T-cell (primary cell): ENCODE data around the gene NPRL2. TPM values are rescaled to one million over a fixed set of nuclear protein-coding genes. Genes with fewer than 3 reads are reported as not detected.

Experiments
- ATAC-seq, 4 experiments: fragments of 200-7000 bp in 3 of 4; fragments of 150-1000 bp in 1 of 4; cut with Tn5 transposase; replicated peaks in 1 of 4; 1 replicate in 3 of 4; 2 replicates in 1 of 4; pipeline ENCODE4 v1.10.0; 2021; ENCODE audit warnings: moderate library complexity in 3 of 4, mild to moderate bottlenecking in 2 of 4, moderate number of reproducible peaks in 1 of 4
- CTCF ChIA-PET, 2 donors: fragments of 300-600 bp; sonication (Branson Sonifier 250); formaldehyde crosslinking; loops; one replicate each; lab custom pipeline; 2022; ENCODE audit warnings: antibody characterized with exemption in 2 of 2; lab: Charles Lee
- POLR2A ChIA-PET, 2 donors: fragments of 300-600 bp; sonication (Branson Sonifier 250); formaldehyde crosslinking; loops; one replicate each; lab custom pipeline; 2022; ENCODE audit warnings: antibody characterized with exemption in 2 of 2; lab: Charles Lee
- DNase-seq, 35 experiments: peaks; one replicate each; pipeline versions ENCODE4 v3.0.0 to v3.0.0-alpha.2; 2013 to 2023
- H3K27ac ChIP-seq: one replicate; pipeline ENCODE4 v1.5.1; 2013; ENCODE audit warnings: low read length
- H3K27me3 ChIP-seq, 2 experiments: replicated peaks in 1 of 2; 1 replicate in 1 of 2; 2 replicates in 1 of 2; pipeline versions ENCODE4 v1.6.1 to v1.7.0; 2013; ENCODE audit warnings: low read length in 1 of 2, mixed read lengths in 1 of 2; ENCODE audit not compliant: control insufficient read depth in 2 of 2, insufficient read depth in 2 of 2; ENCODE audit errors: extremely low read depth in 1 of 2
- H3K36me3 ChIP-seq, 2 donors: 1 replicate in 1 of 2; 2 replicates in 1 of 2; pipeline versions ENCODE4 v1.6.1 to v1.7.0; 2013; ENCODE audit warnings: low read length in 1 of 2; ENCODE audit not compliant: control insufficient read depth in 2 of 2, insufficient read depth in 1 of 2; ENCODE audit errors: extremely low read depth in 1 of 2
- H3K4me1 ChIP-seq, 2 experiments: 1 replicate in 1 of 2; 2 replicates in 1 of 2; pipeline versions ENCODE4 v1.6.1 to v1.7.0; 2013; ENCODE audit warnings: low read length in 2 of 2, mixed read lengths in 1 of 2; ENCODE audit not compliant: insufficient read depth in 2 of 2, control insufficient read depth in 1 of 2; ENCODE audit errors: extremely low read depth in 1 of 2
- H3K4me3 ChIP-seq, 2 donors: 1 replicate in 1 of 2; 2 replicates in 1 of 2; pipeline versions ENCODE4 v1.5.1 to v1.7.0; 2013; ENCODE audit warnings: mild to moderate bottlenecking in 2 of 2, low read length in 1 of 2, moderate library complexity in 1 of 2; ENCODE audit not compliant: control insufficient read depth in 1 of 2; ENCODE audit errors: extremely low read depth in 1 of 2
- H3K9me3 ChIP-seq: 2 replicates; pipeline ENCODE4 v1.7.0; 2013
- H3K27ac Mint-ChIP-seq, 2 donors: one replicate each; pipeline ENCODE4 v1.8.0; 2020 to 2021; ENCODE audit warnings: mild to moderate bottlenecking in 2 of 2, mixed read lengths in 2 of 2
- H3K27me3 Mint-ChIP-seq, 2 donors: one replicate each; pipeline ENCODE4 v1.8.0; 2021 to 2022; ENCODE audit warnings: mixed read lengths in 2 of 2
- H3K36me3 Mint-ChIP-seq: one replicate; pipeline ENCODE4 v1.8.0; 2021; ENCODE audit warnings: mixed read lengths
- H3K4me1 Mint-ChIP-seq, 3 donors: one replicate each; pipeline ENCODE4 v1.8.0; 2020 to 2022; ENCODE audit warnings: mixed read lengths in 3 of 3, mild to moderate bottlenecking in 1 of 3
- H3K4me3 Mint-ChIP-seq, 3 donors: one replicate each; pipeline ENCODE4 v1.8.0; 2020 to 2022; ENCODE audit warnings: mild to moderate bottlenecking in 3 of 3, mixed read lengths in 3 of 3, moderate library complexity in 3 of 3
- H3K9me3 Mint-ChIP-seq, 3 donors: one replicate each; pipeline ENCODE4 v1.8.0; 2020 to 2022; ENCODE audit warnings: mixed read lengths in 3 of 3
- WGBS: methylation state at CpG from one replicate; pipeline ENCODE4 v1.1.5; 2013; ENCODE audit warnings: missing lambda C conversion rate; ENCODE audit not compliant: insufficient coverage; 5-methylcytosine and 5-hydroxymethylcytosine counted together
- total RNA-seq, 35 experiments: library from RNA in 6 of 35; stranded (reverse) in 6 of 35; fragments of 120-200 nt in 1 of 35; gene quantifications; one replicate each; pipeline versions ENCODE4 v1.2.1 to v1.2.4 and lab custom pipeline; 2013 to 2026

Gene NPRL2
- total RNA-seq, 5 donors from 2014 or later (not counting 1 experiment from before 2014, with no cell fraction given) = 26.6 to 52.2 (median 48.1) TPM

GRCh38 chr3:50324351-50325112, 26.0 kb downstream of the NPRL2 start:
- Histone ChIP-seq H3K4me3 (no peak overlapping the region), H3K27ac (no peak overlapping the region), H3K9me3 (no peaks in the 10 kb centered on the region), H3K36me3 (peaks cover 2 to 9% of the 10 kb centered on the region in 2 donors), H3K4me1 (peaks cover 12 to 59% of the 10 kb centered on the region in 2 experiments), H3K27me3 (no peaks in the 10 kb centered on the region)
- H3K4me1 Mint-ChIP-seq = peaks cover 26 to 48% (median 34%) of the 10 kb centered on the region in 3 donors
- ATAC-seq = peak in 2 of 4 experiments; percentile 13 to 19
- H3K27ac Mint-ChIP-seq = peak overlapping the region; percentile 23 to 82
- H3K4me3 Mint-ChIP-seq = peak overlapping the region in 1 of 3 donors; percentile 1
- no peaks in the 10 kb centered on the region for H3K27me3 Mint-ChIP-seq
- ChIA-PET CTCF (interaction anchor here (0.6 to 1.5 kb wide), 8 partner anchors 12 to 363 kb away, joined by 3 to 8 read pairs (median 3); partner anchors contain the start of genes HYAL3 (in 1 of the 2) and NAA80 (in 1 of the 2)), POLR2A (interaction anchor here in 1 of 2 donors (1.2 kb wide), 1 partner anchor 13 kb away, joined by 3 read pairs; no protein-coding TSS in a partner anchor)
- peak in 27 of 35 experiments; percentile 20 to 71 (median 50) for DNase-seq
- H3K9me3 Mint-ChIP-seq = no peaks in the 10 kb centered on the region
- 96% methylated on average over 3 of the region's 4 CpGs for WGBS
- H3K36me3 Mint-ChIP-seq = no peaks in the 10 kb centered on the region

- H3K27ac ChIP-seq = no peak overlapping the region
- POLR2A ChIA-PET = interaction anchor here in 1 of 2 donors (0.6 to 1.2 kb wide), 2 partner anchors 13 to 39 kb away, joined by 3 read pairs; no protein-coding TSS in a partner anchor
- no peaks in the 10 kb centered on the region for H3K27me3 Mint-ChIP-seq
- ATAC-seq (no peak), DNase-seq (no peak)
- no peaks in the 10 kb centered on the region for H3K27me3 ChIP-seq
- 55% methylated on average over 4 of the region's 5 CpGs for WGBS
- peaks cover 30 to 56% (median 39%) of the 10 kb centered on the region in 3 donors for H3K4me1 Mint-ChIP-seq
- H3K27ac Mint-ChIP-seq = peak overlapping the region; percentile 23 to 48
- H3K4me3 ChIP-seq = no peak overlapping the region
- CTCF ChIA-PET = interaction anchor here (0.6 to 1.5 kb wide), 7 partner anchors 13 to 362 kb away, joined by 3 to 8 read pairs (median 3); partner anchors contain the start of genes HYAL3 (in 1 of the 2) and NAA80 (in 1 of the 2)
- no peaks in the 10 kb centered on the region for H3K9me3 Mint-ChIP-seq
- H3K4me1 ChIP-seq = peaks cover 12 to 66% of the 10 kb centered on the region in 2 experiments
- no peaks in the 10 kb centered on the region for H3K9me3 ChIP-seq
- peaks cover 0 to 6% of the 10 kb centered on the region in 2 donors for H3K36me3 ChIP-seq
- H3K4me3 Mint-ChIP-seq = peak overlapping the region in 1 of 3 donors; percentile 86
- H3K36me3 Mint-ChIP-seq = no peaks in the 10 kb centered on the region
These were observed 26.9 kb downstream of the NPRL2 start for GRCh38 chr3:50323614-50324199.

GRCh38 chr3:50323092-50323600, 27.4 kb downstream of the NPRL2 start:
- Histone ChIP-seq H3K4me3 (no peak overlapping the region), H3K9me3 (no peaks in the 10 kb centered on the region), H3K36me3 (peaks cover 0 to 6% of the 10 kb centered on the region in 2 donors), H3K4me1 (peaks cover 12 to 66% of the 10 kb centered on the region in 2 experiments), H3K27me3 (no peaks in the 10 kb centered on the region), H3K27ac (no peak overlapping the region)
- Mint-ChIP-seq H3K4me1 (peaks cover 25 to 56% (median 37%) of the 10 kb centered on the region in 3 donors), H3K4me3 (peak overlapping the region in 2 of 3 donors; percentile 4 to 86), H3K36me3 (no peaks in the 10 kb centered on the region), H3K27ac (peak overlapping the region; percentile 36 to 48), H3K27me3 (no peaks in the 10 kb centered on the region), H3K9me3 (no peaks in the 10 kb centered on the region)
- ChIA-PET CTCF (interaction anchor here (0.6 to 0.7 kb wide), 3 partner anchors 31 to 223 kb away, joined by 3 read pairs; no protein-coding TSS in a partner anchor), POLR2A (interaction anchor here in 1 of 2 donors (0.6 kb wide), 1 partner anchor 39 kb away, joined by 3 read pairs; no protein-coding TSS in a partner anchor)
- DNase-seq = no peak
- no peak for ATAC-seq
- 55% methylated on average over 4 of the region's 4 CpGs for WGBS

- DNase-seq (no peak), ATAC-seq (no peak)
- ChIA-PET CTCF (interaction anchor here (0.6 to 0.7 kb wide), 3 partner anchors 96 to 223 kb away, joined by 3 read pairs; no protein-coding TSS in a partner anchor), POLR2A (no interaction called here)
- Mint-ChIP-seq H3K9me3 (no peaks in the 10 kb centered on the region), H3K27me3 (no peaks in the 10 kb centered on the region), H3K27ac (peak within 1 kb of the TSS; percentile 91 to 96), H3K4me1 (peaks cover 23 to 57% (median 35%) of the 10 kb centered on the region in 3 donors), H3K36me3 (no peaks in the 10 kb centered on the region), H3K4me3 (peak within 1 kb of the TSS; percentile 80 to 86 (median 80))
- Histone ChIP-seq H3K4me3 (peak within 1 kb of the TSS; percentile 80 to 84), H3K4me1 (peaks cover 11 to 67% of the 10 kb centered on the region in 2 experiments), H3K9me3 (no peaks in the 10 kb centered on the region), H3K27ac (peak within 1 kb of the TSS; percentile 90), H3K27me3 (no peaks in the 10 kb centered on the region), H3K36me3 (peaks cover 0 to 6% of the 10 kb centered on the region in 2 donors)
- 87% methylated on average over 19 of the region's 31 CpGs for WGBS
These were observed 28.0 kb downstream of the NPRL2 start, which contains the start of gene HYAL2 for GRCh38 chr3:50322386-50323091. Gene HYAL2 (minus strand): TSS chr3:50322745. CDS start chr3:50320489, 2,256 bp downstream.

- Mint-ChIP-seq H3K9me3 (no peaks in the 10 kb centered on the region), H3K27ac (no peak overlapping the region), H3K27me3 (no peaks in the 10 kb centered on the region), H3K4me3 (peak overlapping the region in 1 of 3 donors; percentile 86), H3K4me1 (peaks cover 23 to 56% (median 36%) of the 10 kb centered on the region in 3 donors), H3K36me3 (no peaks in the 10 kb centered on the region)
- Histone ChIP-seq H3K27ac (peak overlapping the region; percentile 25), H3K4me1 (peaks cover 6 to 67% of the 10 kb centered on the region in 2 experiments), H3K27me3 (no peaks in the 10 kb centered on the region), H3K4me3 (peak overlapping the region; percentile 80 to 84), H3K9me3 (no peaks in the 10 kb centered on the region), H3K36me3 (peaks cover 0 to 6% of the 10 kb centered on the region in 2 donors)
- POLR2A ChIA-PET = no interaction called here
- WGBS = 67% methylated on average over 10 of the region's 14 CpGs
- no peak for DNase-seq
- no peak for ATAC-seq
- CTCF ChIA-PET = interaction anchor here (0.6 to 1.0 kb wide), 4 partner anchors 15 to 116 kb away, joined by 3 to 5 read pairs (median 4); partner anchors contain the start of genes HYAL3 (in 1 of the 2) and NAA80 (in 1 of the 2)
These were observed 28.5 kb downstream of the NPRL2 start for GRCh38 chr3:50322115-50322385.
